Lung (tissue), 12 donors: ENCODE measurements around the gene OTOL1. TPM values are rescaled to one million over a fixed set of nuclear protein-coding genes. Genes with fewer than 3 reads are reported as not detected.

ENCODE experiments used
- ATAC-seq: fragments of 200-7000 bp; cut with Tn5 transposase; one replicate; pipeline ENCODE4 v1.9.1; 2020; ENCODE audit warnings: moderate number of reproducible peaks; ENCODE audit not compliant: insufficient read depth, low FRiP score
- DNase-seq, 3 donors: peaks; one replicate each; pipeline ENCODE4 v3.0.0-alpha.2; 2013 to 2017
- H3K27ac ChIP-seq, 2 donors: one replicate each; pipeline ENCODE4 v1.5.1; 2013; ENCODE audit warnings: mild to moderate bottlenecking in 2 of 2, moderate library complexity in 2 of 2, control low read depth in 1 of 2, inconsistent platforms in 1 of 2, low read depth in 1 of 2, low read length in 1 of 2
- H3K27me3 ChIP-seq, 3 donors: one replicate each; pipeline ENCODE4 v1.5.1; 2013; ENCODE audit warnings: low read length in 2 of 3; ENCODE audit not compliant: control insufficient read depth in 3 of 3, insufficient read depth in 3 of 3
- H3K36me3 ChIP-seq, 4 donors: one replicate each; pipeline ENCODE4 v1.5.1; 2013; ENCODE audit warnings: low read length in 4 of 4, mild to moderate bottlenecking in 1 of 4, moderate library complexity in 1 of 4; ENCODE audit not compliant: control insufficient read depth in 4 of 4, insufficient read depth in 4 of 4
- H3K4me1 ChIP-seq, 5 donors: one replicate each; pipeline ENCODE4 v1.5.1; 2013; ENCODE audit warnings: low read length in 5 of 5, mild to moderate bottlenecking in 2 of 5, moderate library complexity in 1 of 5; ENCODE audit not compliant: control insufficient read depth in 5 of 5, insufficient read depth in 5 of 5
- H3K4me3 ChIP-seq: one replicate; pipeline ENCODE4 v1.5.1; 2013; ENCODE audit warnings: mild to moderate bottlenecking, control low read depth, moderate library complexity
- H3K9ac ChIP-seq, 2 donors: one replicate each; pipeline ENCODE4 v1.5.1; 2013; ENCODE audit warnings: low read length in 2 of 2, control low read depth in 1 of 2; ENCODE audit not compliant: insufficient read depth in 1 of 2
- H3K9me3 ChIP-seq, 4 donors: one replicate each; pipeline ENCODE4 v1.5.1; 2013; ENCODE audit warnings: low read length in 3 of 4, mild to moderate bottlenecking in 1 of 4, moderate library complexity in 1 of 4; ENCODE audit not compliant: control insufficient read depth in 4 of 4, insufficient read depth in 3 of 4
- CTCF ChIP-seq: IDR thresholded peaks from 2 replicates; pipeline ENCODE4 v1.5.1; 2012; ENCODE audit warnings: mild to moderate bottlenecking; ENCODE audit errors: control extremely low read depth, extremely low read depth
- WGBS, 2 donors: extraction: QIAGEN DNeasy Blood & Tissue Kit; methylation state at CpG; one replicate each; pipeline ENCODE4 v1.1.7; 2013; 5-methylcytosine and 5-hydroxymethylcytosine counted together
- polyA plus RNA-seq, 2 donors: library from polyadenylated mRNA; stranded (reverse); fragments of 200-250 nt; gene quantifications; one replicate each; pipeline ENCODE4 v1.2.1, GENCODE V29; 2013
- total RNA-seq, 2 donors: library from RNA; depleted of rRNA in 1 of 2; stranded (reverse); fragments of >200 nt in 1 of 2; gene quantifications; one replicate each; pipeline ENCODE4 v1.2.1, GENCODE V29; 2014 to 2021
- donor health status: control.
- donor health status: control.
- donor health status: Bipolar disorder and iron deficiency.
- donor health status: healthy.
- donor health status: DM: yes; HTN: yes; CAD: no.

OTOL1 gene
- total and polyA plus RNA-seq, 4 donors: not detected

- TF ChIP-seq CTCF: no peak
- no peak overlapping the region for H3K27ac ChIP-seq
- no peaks in the 10 kb centered on the region for H3K36me3 ChIP-seq
- H3K9me3 ChIP-seq: no peaks in the 10 kb centered on the region
- no peaks in the 10 kb centered on the region for H3K27me3 ChIP-seq
- DNase-seq: peak in 2 of 3 donors; percentile 90 to 92
- ATAC-seq: no peak
- no peak overlapping the region for H3K4me3 ChIP-seq
- H3K4me1 ChIP-seq: peaks cover 0 to 5% (median 0%) of the 10 kb centered on the region in 5 donors
- 61 to 72% methylated on average over 4 of the region's 4 CpGs for WGBS, 2 donors
- no peak overlapping the region for H3K9ac ChIP-seq
These were observed 51.7 kb downstream of the OTOL1 start for GRCh38 chr3:161548301-161548700.

GRCh38 chr3:161549261-161549660 is 52.7 kb downstream of the OTOL1 start:
- H3K4me1 ChIP-seq: peaks cover 0 to 5% (median 0%) of the 10 kb centered on the region in 5 donors
- 84 to 87% methylated on average over 1 of the region's 1 CpG for WGBS, 2 donors
- no peak for TF ChIP-seq CTCF
- H3K4me3 ChIP-seq: no peak overlapping the region
- no peaks in the 10 kb centered on the region for H3K9me3 ChIP-seq
- H3K9ac ChIP-seq: no peak overlapping the region
- ATAC-seq: no peak
- no peaks in the 10 kb centered on the region for H3K27me3 ChIP-seq
- no peak overlapping the region for H3K27ac ChIP-seq
- no peak for DNase-seq
- no peaks in the 10 kb centered on the region for H3K36me3 ChIP-seq

- no peaks in the 10 kb centered on the region for H3K36me3 ChIP-seq
- H3K27me3 ChIP-seq: no peaks in the 10 kb centered on the region
- no peak overlapping the region for H3K4me3 ChIP-seq
- TF ChIP-seq CTCF: no peak
- WGBS, 2 donors: 86 to 91% methylated on average over 6 of the region's 6 CpGs
- peaks cover 0 to 5% (median 0%) of the 10 kb centered on the region in 5 donors for H3K4me1 ChIP-seq
- no peak overlapping the region for H3K9ac ChIP-seq
- DNase-seq (no peak), ATAC-seq (no peak)
- no peaks in the 10 kb centered on the region for H3K9me3 ChIP-seq
- H3K27ac ChIP-seq: no peak overlapping the region
These were observed 54.0 kb downstream of the OTOL1 start for GRCh38 chr3:161550491-161551195.
